AML-193 (cell line): Measurements from ENCODE around the gene MTUS2.

ENCODE experiments used
- DNase-seq, 2 experiments: peaks; one replicate each; lab custom pipeline; 2025; lab: John Stamatoyannopoulos, UW

The MTUS2 gene

DNA sequence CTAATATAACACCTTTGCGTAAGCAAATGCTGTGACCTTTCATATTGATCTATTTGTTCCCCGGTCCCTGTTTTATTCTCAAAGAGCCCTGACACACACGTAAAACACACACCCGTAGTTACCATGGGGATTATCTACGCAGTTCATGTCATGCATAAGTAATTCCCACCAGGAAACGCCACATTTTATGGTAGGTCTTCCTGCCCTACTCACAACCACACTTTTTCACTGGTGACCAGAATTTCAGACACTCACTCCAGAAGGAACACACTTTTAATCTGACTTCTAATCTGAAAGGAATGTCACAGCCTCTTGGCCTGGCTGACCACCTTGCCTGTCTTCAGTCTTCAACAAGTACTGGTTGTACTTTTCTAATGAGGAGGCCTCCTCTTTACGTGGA, 728.6 kb downstream of the MTUS2 start:
- no peak for DNase-seq

DNA sequence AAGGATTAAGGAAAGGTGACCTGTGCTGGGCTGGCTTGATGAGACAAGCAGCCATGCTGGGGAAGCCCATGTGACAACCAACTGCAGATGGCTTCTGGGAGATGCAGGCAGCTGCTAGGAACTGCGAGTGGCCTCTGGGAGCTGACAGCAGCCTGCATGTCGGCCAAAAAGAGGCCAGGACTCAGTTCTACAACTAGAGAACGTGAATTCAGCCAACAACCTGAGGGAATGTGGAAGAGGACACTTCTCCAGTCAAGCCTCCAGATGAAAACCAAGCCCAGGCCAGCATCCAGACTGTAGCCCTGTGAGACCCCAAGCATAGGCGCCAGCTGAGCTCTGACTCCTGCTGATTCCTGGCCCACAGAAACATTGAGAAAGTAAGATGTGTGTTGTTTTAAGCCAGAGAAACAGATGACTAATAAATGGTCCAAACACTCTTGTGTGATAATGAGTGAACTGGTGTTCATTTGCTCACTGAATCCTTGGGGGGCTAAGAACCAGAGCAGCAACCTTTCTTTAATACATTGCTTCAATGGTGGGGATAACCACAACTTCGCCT, 730.4 kb downstream of the MTUS2 start:
- DNase-seq, result no peak

DNA sequence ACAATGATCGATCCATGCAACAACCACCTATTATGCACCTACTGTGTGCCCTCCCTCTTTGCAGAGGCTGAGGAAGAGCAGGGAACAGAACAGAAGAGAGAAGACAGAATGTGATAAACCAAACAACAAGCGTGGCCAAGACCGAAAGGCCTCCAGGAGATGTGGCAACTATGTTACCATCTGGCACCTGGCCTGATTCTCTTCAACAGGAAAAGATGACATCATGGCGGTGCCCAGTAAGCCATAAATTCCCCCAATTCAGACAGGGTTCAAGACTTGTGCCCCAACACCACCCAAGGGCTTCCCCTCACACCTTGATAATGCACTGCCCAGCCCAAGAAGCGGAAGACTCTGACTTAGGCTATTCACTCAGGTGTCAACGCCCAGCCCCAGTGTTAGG, 731.1 kb downstream of the MTUS2 start:
- no peak for DNase-seq
